ENCODE data around the gene B3GALT4. TPM values are rescaled to one million over a fixed set of nuclear protein-coding genes. Genes with fewer than 3 reads are reported as not detected.

B3GALT4 gene
- total and polyA plus RNA-seq, 2 of the 13 experiments (the other 11 are each of a cell fraction or from before 2014, with no cell fraction given): 0.04 to 0.27 TPM

GRCh38 chr6:33236328-33236727 lies 40.6 kb upstream of the B3GALT4 start (continued):
- TF ChIP-seq ZNF407 (CRISPR knock-in tag; IDR thresholded peaks at IDR 0.05; ENCODE audit: not compliant biosample characterization) (no peak), E2F2 (CRISPR knock-in tag; IDR thresholded peaks at IDR 0.05; ENCODE audit: borderline replicate concordance) (no peak), MZF1 (CRISPR knock-in tag; IDR thresholded peaks at IDR 0.05; ENCODE audit: borderline replicate concordance) (no peak)
